GM18508 (cell line): ENCODE data around the gene CEACAM3.

Source experiments
- ATAC-seq: cut with Tn5 transposase; IDR thresholded peaks from one replicate; pipeline ENCODE4 v1.9.1; 2021; ENCODE audit warnings: moderate number of reproducible peaks; ENCODE audit not compliant: insufficient read depth, unreplicated experiment

Gene CEACAM3

DNA sequence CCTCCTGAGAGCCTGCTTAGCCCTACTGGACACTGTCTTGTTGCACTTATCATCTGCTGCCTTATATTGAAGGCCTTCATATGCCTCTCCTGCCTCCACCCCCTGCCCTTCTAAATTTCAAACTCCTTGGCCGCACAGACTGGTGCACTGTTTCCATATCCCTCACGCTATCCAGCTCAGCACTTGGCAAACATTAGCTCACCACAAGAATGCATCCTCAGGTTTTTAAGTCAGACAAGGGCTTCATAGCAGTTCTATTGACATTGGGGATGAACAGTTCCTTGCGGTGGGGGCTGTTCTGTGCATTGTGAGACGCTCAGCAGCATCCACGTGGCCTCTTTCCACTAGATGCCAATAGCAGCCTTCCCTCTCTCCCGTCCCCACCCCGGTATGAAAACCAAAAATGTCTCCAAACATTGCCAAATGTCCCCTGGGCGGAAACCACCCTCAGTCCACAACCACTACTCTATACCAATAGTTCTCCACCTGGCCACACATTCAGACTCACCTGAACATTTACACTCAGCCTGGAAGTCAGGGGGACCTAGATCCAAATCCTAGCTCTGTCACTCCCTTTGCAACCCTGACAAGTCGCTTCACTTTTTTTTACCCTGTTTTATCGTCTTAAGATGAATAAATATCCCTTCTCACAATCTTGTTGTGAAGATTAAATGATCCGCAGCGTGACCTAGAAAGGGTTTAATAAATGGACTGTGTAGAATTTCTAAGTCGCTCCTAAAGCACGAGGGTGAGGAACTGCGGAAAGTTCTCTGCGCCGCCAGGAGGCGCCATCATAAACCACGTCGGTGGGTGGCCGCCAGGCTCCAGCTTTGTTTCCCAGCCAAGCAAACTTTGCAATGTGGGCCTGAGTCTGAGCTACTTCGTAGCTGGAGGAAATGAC lies 3.6 kb upstream of the CEACAM3 start:
- no peak for ATAC-seq

DNA sequence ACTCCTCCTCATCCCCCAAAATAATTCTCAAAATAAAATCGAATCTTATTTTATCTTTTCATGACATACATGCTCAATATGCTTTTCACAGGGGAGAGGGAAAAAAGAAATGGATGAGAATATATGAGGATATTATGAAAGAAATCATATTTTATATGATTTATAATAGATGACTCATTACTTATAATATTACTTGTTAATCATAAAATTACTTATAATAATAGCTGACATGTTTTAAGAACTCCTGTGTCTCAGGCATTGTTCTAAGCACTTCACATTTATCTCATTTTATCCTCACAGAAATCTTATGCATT lies 3.0 kb upstream of the CEACAM3 start:
- ATAC-seq: no peak

DNA sequence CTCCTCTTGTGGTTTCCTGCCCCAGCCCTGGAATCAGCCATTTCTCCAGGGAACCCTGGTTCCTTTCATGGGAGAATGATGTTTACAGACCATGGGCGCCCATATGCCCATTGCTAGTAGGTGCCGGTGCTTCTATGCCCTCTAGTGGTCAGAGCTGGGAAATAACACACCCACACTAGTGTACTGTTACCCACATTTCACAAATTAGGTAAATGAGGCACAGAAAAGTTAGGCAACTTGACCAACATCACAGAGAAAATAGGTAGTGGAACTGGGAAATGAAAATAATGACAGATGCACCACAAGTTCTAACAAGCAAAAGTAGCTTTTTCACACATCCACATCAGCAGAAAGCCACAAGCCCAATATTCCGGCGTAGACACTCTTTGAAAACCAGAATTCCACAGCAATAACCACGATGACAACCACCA lies 1.3 kb upstream of the CEACAM3 start:
- ATAC-seq: no peak

DNA sequence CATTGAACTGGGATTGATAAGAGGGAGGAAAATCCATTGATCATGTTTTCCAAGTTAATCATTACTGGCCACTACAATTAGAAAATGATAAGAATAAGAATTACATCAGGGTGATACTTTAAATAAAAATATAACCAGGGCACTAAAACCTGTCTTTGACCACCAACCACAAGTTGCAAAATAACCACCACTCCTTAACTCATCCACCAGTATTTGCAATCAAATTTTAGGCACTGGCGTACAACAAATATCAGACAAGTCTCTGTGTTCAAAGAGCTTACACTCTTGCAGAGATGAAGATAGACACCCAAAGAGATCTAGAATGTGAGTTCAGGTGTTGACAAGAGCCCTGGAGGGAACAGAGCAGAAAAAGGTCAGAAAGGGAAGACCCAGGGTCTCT lies 514 bp downstream of the CEACAM3 start:
- ATAC-seq: no peak

DNA sequence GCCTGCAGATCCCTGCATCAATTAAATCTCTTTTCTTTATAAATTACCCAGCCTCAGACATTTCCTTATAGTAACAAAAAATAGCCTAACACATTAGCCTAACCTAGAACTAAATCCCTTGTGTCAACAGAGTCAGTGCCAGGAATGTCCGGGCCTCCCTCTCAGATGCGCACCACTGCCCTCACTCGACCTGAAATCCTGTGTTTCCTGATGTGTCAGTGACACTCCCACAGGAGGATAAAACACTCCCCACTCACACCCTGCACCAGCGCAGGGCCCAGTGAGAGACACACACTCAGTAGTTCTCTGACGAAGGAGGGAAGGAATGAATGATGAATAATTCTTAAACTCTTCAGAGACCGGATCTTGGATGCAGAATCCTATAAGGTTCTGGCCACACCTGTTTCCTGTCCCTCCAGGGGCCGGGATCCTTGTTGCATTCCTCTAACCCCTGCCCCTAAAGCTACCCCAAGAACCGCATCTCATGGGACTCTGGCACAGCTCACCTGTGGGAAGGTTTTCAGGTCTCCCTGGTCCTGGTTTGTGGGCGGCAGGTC lies 3.1 kb downstream of the CEACAM3 start:
- ATAC-seq: no peak

DNA sequence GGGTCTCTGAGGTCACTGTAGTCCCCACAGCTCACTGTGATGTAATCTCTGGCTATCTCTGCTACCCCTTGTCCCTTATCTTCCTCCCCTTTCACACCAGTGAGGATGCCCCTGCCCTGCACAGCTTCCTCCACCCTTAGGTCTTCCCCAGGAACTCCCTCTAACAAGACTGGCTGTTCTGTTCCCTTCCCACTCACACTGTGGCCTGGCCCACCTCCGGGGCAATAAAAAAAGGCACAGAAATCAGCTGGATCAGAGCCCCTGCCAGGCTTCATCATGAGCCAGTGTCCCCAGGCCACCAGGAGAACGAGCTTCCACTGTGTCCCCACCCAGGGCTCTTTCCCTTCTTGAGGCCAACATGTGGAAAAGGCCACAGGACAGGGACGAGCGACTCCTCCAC lies 4.6 kb downstream of the CEACAM3 start:
- ATAC-seq: no peak

DNA sequence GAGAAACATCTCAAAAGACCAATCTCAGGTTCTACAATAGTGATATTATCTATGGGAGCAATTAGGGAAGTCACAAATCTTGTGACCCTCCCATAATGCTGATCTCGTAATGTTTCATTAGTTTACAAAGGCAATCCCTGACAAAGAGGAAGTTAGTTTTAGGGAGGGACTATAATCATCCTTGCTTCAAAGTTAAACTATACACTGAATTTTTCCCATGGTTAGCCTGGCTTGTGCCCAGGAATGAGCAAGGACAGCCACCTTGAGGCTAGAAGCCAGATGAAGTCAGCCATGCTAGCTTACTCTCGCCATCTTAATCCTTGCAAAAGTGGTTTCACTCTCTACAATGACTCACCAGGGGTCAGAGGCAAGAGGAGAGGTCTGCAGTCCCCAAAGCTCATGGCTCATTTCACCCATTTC lies 5.4 kb downstream of the CEACAM3 start:
- no peak for ATAC-seq

DNA sequence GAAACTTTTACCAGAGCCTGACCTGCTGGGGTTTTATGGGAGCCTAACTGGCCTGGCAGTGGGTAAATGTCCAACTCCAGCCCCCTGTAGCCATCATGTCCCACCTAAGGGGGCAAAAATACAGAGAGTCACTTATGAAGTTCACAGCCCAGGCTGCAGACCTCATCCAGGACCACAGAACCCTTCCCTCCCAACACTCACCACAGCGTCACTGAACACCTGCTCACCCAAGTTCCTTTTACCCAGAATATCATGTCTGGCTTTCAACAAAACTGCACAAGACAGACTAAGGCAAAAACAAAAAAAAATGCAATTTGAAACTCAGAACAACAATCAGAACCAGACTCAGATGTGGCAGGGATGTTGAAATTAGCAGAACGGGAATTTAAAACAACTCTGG lies 6.4 kb downstream of the CEACAM3 start:
- no peak for ATAC-seq

DNA sequence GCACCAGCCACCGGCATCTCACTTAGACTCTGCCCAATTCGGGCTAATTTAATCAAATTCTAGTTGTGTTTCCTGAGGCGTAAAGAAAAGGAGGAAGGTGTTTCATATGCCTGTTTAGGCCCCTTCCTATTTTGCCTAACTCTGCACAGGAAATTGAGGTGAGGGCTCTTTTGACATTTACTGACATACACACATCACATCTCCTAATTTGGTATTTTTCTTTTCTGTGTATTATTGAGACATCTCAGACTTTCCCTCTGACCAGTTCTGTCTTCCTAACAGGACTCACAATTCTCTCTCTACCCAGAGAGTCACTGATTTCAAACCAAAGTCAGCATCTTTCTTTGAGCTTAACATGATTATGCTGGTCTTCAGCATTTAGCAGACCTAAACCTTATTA lies 7.9 kb downstream of the CEACAM3 start:
- ATAC-seq: no peak

DNA sequence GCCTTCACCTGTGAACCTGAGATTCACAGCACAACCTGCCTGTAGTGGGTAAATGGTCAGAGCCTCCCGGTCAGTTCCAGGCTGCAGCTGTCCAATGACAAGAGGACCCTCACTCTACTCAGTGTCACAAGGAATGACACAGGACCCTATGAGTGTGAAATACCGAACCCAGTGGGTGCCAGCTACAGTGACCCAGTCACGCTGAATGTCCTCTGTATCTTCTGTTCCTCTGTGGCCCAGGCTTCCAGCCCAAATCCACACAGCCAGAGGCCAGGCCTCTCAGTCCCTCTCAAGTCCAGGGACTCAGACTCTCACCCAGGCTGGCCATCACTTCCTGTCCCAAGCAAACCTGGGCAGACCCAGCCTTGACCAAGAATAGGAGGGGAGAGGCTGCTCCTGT lies 10.8 kb downstream of the CEACAM3 start:
- no peak for ATAC-seq

DNA sequence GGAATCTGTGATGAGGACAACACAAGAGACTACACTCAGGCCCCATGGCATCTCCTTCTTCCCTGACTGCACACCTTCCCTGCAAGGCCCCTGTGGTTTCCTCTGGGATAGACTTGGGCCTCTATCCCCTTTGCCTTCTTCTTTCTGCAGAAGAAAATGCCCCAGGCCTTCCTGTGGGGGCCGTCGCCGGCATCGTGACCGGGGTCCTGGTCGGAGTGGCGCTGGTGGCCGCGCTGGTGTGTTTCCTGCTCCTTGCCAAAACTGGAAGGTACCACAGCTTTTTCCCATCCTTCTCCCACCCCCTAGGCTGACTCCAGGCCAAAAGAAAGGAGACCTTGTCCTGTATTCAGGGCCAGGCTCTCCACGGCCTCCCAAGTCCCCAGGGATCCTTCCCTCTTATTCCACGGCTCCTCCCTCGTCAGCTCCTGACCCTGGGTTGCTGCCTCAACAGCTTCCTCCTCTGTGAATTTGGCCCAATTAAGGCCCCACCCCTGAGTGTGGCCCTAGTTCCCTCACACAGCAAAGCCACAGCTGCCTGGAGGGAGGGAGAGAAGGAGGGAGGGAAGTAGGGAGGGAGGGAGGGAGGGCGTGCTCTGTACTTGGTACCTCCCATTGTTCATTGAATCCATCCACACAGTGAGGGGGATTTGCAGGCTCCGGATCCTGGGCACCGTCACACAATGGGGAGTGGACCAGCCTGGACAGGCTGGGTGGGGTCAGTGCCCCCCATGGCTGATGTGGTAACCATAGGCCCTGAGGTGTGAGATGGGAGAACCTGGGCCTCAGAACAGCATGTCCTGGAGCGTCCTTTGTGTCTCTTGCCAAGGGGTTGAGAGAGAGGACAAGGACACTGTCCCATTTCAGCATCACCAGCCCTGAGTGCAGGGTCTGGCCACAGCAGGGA lies 12.5 kb downstream of the CEACAM3 start:
- no peak for ATAC-seq

DNA sequence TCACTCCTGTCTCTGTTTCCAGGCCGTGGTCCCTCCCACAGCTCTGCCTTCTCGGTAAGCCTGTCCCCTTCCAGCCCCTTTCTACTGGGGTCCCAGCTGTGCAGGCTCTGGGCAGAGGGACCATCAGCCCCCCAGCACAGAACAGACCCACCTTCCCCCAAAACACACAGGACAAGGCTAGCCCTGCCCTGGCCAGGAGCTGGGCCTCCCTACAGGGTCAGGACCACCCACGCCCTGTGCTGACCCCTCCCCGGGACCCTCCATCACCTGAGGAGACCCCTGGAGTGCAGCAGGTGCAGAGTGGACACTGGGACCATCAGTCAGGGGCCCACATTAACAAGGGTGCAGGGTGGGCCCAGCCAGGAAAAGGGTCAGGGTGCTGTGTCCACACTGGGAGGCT lies 13.9 kb downstream of the CEACAM3 start:
- no peak for ATAC-seq

DNA sequence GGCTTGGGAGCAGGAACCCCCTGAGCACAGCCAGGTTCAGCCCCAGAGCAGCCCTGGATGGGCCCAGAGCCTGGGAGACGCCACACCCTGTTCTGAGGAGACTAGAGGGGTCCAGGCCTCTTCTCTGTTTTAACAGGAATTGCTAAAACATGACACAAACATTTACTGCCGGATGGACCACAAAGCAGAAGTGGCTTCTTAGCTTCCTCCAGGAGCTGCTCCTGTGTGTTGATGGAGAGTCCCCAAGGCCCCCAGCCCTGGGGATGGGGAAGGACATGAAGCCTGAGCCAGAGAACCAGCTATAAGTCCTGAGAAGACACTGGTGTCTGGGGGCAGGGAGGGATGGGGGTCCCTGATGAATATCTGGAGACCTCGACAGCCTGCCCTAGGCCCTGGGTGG lies 14.6 kb downstream of the CEACAM3 start:
- ATAC-seq: no peak

DNA sequence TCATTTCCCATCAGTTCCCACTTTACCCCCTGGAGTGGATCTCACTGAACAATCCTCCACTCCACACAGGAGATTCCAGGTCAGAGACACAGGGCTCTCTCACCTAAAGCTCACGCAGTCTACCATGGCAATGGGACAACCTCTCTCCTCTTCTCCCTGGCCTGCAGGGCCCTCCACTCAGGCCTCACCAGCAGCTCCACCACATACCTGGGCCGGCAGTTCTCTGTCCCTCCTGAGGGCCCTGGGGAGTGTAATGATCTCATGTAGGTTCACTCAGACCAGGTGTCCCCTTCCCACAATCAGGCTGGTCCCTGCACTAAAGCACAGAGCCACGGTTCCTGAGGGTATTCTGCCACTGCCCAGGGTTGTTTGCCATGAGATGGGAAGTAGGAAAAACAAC lies 15.6 kb downstream of the CEACAM3 start:
- no peak for ATAC-seq

DNA sequence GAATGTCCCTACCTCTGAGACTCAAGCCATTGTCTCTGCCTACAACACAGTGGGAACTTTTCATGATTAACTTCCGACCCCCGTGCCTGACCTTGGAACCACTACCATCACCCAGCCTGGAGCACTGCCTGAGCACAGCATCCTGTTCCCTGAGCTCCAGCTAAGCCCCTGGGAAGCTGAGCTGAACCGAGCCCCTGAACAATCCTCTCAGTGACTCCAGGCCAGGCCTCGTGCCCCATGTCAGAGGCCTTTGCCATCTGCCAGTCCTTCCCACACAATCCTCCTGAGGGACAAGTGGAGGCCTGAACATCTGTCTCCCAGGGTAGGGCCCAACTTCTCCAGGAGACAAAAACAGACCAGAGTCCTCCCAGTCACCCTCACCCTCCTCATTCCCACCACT lies 17.5 kb downstream of the CEACAM3 start:
- no peak for ATAC-seq

DNA sequence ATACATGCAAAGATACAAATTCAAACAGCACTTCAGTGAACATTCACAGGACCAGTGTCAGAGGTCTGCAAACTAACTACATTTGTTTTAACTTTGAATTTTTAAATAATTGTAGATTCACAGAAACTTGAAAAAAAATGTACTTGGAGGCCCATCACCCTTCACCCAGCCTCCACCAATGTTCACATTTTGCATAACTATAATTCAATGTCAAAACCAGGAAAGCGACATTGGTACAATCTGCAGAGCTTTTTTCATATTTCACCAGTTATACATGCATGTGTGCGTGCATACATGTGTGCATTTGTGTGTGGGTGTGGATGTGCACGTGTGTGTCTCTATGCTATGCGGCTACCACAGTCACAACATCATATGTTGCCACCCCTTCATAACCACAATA lies 18.9 kb downstream of the CEACAM3 start:
- no peak for ATAC-seq

DNA sequence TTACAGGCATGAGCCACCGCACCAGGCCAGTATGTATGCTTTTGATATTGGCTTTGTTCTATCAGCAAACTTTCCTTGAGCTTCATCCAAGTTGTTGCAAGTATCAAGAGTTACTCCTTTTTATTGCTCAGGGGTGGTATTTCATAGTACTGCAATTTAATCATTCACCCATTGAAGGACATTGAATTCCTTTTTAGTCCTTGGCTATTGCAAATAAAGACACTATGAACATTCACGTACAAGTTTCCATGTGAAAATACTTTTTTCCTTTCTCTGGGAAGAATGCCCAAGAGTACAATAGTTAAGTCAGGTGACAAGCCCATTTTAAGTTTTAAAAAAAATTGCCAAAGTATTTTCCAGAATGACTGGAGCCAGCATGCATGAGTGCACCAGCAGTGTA lies 20.4 kb downstream of the CEACAM3 start:
- ATAC-seq: no peak

DNA sequence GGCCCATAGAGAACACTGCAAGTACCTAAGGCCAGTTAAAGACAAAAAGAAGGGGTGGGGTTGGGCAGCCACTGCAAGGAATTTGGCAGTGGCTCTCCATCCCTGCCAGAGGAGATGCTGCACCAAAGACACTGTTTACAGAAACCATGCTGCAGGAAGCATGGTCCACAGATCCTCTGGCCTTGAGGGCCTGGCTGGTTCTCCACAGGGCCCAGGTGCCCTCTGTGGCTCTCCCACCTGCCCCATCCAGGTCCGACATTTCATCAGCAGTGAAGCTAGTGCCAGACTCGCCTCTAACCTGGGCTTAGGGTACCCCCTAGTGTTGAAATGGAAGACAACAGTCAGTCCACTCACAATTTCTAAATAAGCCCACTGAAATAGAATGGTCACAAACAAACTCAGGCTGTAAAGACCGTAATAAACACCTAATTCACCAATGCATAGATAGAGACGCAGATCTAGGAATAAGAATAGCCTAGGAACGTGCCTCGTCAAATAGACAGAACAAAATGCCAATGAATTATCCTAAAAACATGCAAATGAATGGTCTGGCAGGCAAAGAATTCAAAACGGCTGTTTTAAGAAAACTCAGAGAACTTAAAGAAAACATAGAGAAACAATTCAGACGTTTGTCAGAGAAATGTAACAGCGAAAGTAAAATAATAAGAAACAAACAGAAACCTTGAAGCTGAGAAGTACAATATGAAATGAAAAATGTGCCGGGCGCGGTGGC lies 24.8 kb downstream of the CEACAM3 start:
- ATAC-seq: no peak

DNA sequence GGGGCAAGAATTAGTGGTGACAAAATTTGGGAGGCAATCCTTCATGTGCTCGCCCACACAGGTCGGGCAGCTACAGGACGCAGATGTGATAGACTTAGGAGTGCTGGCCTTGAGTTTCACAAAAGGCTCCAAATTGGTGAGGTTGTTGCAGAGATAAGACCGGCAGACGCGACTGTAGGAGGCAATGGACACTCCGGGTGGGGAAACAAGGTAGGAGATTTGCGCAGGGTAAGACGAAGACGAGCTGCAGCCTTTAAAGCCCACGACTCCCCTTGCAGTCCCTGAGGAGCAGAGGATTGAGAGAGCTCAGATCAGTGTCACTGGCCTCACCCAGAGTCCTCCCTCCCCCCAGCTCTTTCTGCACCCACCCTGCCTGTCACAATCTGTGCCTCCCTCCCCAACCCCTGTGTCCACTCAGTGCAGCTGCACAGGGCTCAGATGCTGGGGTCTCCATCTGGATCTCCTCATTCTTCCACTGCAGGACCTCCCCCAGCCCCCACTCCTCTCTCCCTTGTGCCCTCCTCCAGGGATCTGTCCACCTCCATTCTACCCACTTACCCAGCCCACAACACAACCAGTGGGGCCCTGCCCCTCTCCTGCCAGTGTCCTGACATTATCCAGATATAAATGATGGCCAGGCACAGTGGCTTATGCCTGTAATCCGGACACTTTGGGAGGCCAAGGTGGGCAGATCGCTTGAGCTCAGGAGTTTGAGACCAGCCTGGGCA lies 41.8 kb downstream of the CEACAM3 start:
- no peak for ATAC-seq

DNA sequence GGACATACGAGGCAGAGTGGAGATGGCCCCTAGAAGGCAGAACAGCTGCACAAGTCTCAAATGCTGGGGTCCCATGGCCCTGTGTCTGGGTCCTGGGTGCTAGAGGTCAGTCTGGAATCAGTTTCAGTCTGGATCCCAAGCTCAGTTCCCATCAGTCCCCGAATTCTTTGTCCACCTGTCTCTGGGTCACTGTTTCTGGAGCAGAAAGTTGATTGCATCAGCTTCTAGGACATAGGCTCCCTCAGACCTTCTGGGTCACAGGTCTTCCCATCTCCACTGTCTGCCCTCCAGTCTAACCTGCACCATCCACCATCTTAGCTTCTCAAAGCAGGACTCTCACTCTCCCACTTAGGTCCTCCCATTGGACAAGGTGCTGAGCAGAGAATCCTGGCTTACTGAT lies 42.8 kb downstream of the CEACAM3 start:
- ATAC-seq: no peak
